GM19468 (cell line): ENCODE measurements around the gene SPATA7.

Source experiments
- ATAC-seq: cut with Tn5 transposase; IDR thresholded peaks from one replicate; pipeline ENCODE4 v1.9.1; 2021; ENCODE audit warnings: mild to moderate bottlenecking, moderate library complexity, moderate number of reproducible peaks; ENCODE audit not compliant: unreplicated experiment; ENCODE audit errors: extremely low read depth

Gene SPATA7

GRCh38 chr14:88477513-88478250, 92.2 kb downstream of the SPATA7 start:
- ATAC-seq: no peak

GRCh38 chr14:88478931-88479330, 93.5 kb downstream of the SPATA7 start:
- no peak for ATAC-seq

DNA sequence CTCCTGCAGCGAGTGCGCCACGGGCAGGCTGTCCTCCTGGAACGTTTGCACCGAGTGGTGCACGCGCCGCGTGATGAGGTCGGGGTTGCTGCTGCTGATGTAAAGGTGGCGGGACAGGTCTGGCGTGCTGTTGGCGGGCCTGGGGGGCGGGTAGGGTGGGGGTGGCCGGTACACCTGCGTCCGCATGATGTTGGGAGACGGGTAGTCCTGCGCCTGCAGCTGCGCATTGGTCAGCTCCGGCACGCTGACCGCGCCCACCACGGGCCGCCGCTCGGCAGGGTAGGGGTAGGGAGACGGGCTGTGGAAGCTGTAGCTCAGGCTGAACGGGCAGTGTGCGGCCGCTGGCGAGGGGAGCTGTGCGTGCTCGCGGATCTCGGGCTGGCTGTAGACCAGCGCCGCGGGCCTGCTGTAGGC, 94.1 kb downstream of the SPATA7 start:
- ATAC-seq: no peak

DNA sequence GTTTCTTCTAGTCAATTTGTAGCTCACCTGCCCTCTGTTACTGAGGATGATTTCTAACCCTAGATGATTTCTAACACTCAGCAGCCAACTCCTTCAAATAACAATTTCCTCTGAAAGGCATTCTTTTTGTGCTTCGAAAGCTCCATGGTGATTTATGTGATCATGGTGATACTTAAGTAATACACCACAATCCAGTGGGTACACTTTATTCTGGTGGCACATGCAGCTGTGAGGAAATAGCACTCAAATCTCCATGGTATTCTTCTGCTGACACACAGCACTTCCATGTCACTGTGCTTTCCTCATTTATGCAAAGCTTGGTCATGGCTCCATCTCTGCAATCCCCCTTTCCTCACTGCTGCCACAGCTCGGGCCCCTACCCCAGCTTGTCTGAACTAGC, 95.6 kb downstream of the SPATA7 start:
- no peak for ATAC-seq

- no peak for ATAC-seq
Observed at GRCh38 chr14:88481794-88482193, 96.3 kb downstream of the SPATA7 start.

DNA sequence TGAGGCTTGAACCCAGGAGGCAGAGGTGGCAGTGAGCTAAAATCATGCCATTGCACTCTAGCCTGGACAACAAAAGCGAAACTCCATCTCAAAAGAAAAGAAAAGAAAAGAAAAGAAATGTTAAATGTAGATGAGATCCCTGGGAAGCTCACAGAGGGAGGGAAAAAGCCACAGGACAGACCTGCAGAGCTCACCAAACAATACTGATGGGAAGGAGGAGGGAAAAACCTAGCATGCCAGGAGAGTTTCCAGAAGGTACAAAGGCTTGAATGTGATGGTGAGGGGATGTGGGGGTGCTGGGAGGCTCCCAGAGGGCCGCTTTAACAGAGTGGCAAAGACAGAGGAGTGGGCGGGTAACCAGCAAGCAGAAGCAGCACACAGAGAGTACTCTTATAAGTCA, 97.1 kb downstream of the SPATA7 start:
- no peak for ATAC-seq
